Activated CD4-positive, alpha-beta T cell treated with anti-CD3 and anti-CD28 coated beads, Interleukin-10, Interleukin-2, amounts not matched to agents 100 ng/mL and 50 ng/mL, durations not matched to agents 16 hours and 8 hours (primary cell): Measurements from ENCODE around the gene OR11G2.
"Not testable (repeated sequence)": the region's sequence is repeated elsewhere in the genome, so short reads cannot be mapped to it uniquely, and the experiment has no call there.

ENCODE experiments used
- DNase-seq: peaks from one replicate; pipeline ENCODE4 v3.0.0-alpha.2; 2020

The OR11G2 gene

DNA sequence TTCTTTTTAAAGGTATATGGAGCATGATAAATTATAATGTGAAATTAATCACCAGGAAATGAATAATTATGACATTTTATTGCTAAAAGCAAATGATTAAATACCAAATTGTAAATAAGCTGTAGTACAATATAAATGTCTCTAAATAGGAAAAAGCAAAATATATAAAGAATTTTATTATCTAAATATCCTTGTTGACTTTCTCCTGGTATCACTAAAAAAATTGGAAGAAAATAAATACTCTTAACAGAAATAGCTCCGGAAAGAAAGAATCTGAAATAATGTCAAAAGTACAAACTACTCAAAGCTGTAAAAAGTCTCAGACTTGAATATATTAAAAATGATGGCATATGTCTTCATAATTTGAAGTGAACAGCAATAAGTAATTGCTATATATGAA lies 38.0 kb downstream of the OR11G2 start, which contains the start of gene OR11H7:
OR11H7 (plus strand) TSS at position 301 of the 400 bp plus-strand sequence.
- DNase-seq, result no peak

DNA sequence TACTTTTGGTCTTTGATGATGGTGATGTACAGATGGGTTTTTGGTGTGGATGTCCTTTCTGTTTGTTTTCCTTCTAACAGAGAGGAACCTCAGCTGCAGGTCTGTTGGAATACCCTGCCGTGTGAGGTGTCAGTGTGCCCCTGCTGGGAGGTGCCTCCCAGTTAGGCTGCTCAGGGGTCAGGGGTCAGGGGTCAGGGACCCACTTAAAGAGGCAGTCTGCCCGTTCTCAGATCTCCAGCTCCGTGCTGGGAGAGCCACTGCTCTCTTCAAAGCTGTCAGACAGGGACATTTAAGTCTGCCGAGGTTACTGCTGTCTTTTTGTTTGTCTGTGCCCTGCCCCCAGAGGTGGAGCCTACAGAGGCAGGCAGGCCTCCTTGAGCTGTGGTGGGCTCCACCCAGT lies 44.7 kb downstream of the OR11G2 start:
- DNase-seq, result not testable (repeated sequence)

DNA sequence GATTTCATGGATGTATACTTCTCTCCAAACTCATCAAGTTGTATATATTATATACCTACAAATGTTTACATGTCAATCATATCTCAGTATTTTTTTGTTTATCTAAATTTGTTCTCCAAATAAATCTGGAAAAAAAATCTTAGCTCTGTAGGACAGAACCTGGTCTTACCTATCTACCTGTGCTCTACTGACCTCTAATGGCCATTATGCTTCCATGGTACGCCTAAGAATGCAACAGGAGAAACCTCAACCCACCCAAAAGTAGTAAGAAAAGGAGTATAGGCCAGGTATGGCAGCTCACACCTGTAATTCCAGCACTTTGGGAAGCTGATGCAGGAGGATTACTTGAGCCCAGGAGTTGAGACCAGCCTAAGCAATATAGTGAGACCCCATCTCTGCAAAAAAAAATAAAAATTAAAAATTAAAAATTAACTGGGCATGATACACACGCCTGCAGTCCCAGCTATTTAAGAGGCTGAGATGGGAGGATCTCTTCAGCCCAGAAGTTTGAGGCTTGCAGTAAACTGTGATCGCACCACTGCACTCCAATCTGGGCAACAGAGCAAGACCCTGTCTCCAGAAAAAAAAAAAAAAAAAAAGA lies 57.0 kb downstream of the OR11G2 start:
- DNase-seq, result peak; percentile 13
